ENCODE measurements around the gene ACYP2.

GRCh38 chr2:54081574-54081973 is 33.8 kb upstream of the ACYP2 start:
- no peak for TF ChIP-seq POLR2A (IDR thresholded peaks at IDR 0.05)
- TF ChIP-seq CTCF (IDR thresholded peaks at IDR 0.05) = no peak

Measured in right lobe of liver (tissue), 4 donors.